Thyroid gland (tissue), 4 donors: ENCODE results near the gene FMO2. TPM values are rescaled to one million over a fixed set of nuclear protein-coding genes. Genes with fewer than 3 reads are reported as not detected.
A peak's percentile ranks its signal among the peaks of the same experiment; 100 is the strongest.
"Not testable (repeated sequence)": the region's sequence is repeated elsewhere in the genome, so short reads cannot be mapped to it uniquely, and the experiment has no call there.

Source experiments
- DNase-seq, 2 donors: peaks; one replicate each; pipeline ENCODE4 v3.0.0-alpha.2; 2019
- H3K27ac ChIP-seq, 3 donors: fragments of 200-600 bp; sonication (generic); 1 replicate in 2 of 3; 2 replicates in 1 of 3; pipeline ENCODE4 v1.5.1; 2016 to 2019; ENCODE audit warnings: mild to moderate bottlenecking in 1 of 3, moderate library complexity in 1 of 3
- H3K27me3 ChIP-seq: fragments of 200-600 bp; sonication (generic); one replicate; pipeline ENCODE4 v1.5.1; 2019
- H3K36me3 ChIP-seq, 2 donors: fragments of 200-600 bp; sonication (generic); one replicate each; pipeline ENCODE4 v1.5.1; 2016 to 2019
- H3K4me1 ChIP-seq, 2 donors: fragments of 200-600 bp; sonication (generic); one replicate each; pipeline ENCODE4 v1.5.1; 2017 to 2019
- H3K4me3 ChIP-seq, 3 donors: fragments of 200-600 bp; sonication (generic); replicated peaks in 1 of 3; 1 replicate in 2 of 3; 2 replicates in 1 of 3; pipeline ENCODE4 v1.5.1; 2016; ENCODE audit warnings: mild to moderate bottlenecking in 1 of 3
- H3K9me3 ChIP-seq: fragments of 200-600 bp; sonication (generic); one replicate; pipeline ENCODE4 v1.5.1; 2017
- POLR2A ChIP-seq, 2 donors: fragments of 450-650 bp; IDR thresholded peaks; one replicate each; pipeline ENCODE4 v1.6.1; 2017; ENCODE audit warnings: antibody characterized with exemption in 2 of 2, mild to moderate bottlenecking in 2 of 2, moderate library complexity in 1 of 2
- WGBS, 2 donors: methylation state at CpG; one replicate each; pipeline ENCODE4 v1.1.5; 2017; 5-methylcytosine and 5-hydroxymethylcytosine counted together
- intact Hi-C: fragments of 100-400 bp; cut with DNase I; formaldehyde crosslinking; loops from one replicate; pipeline ENCODE4 v1.15.1; 2023
- total RNA-seq, 4 donors: library from RNA; depleted of rRNA; stranded (reverse); fragments of >200 nt; gene quantifications; one replicate each; pipeline ENCODE4 v1.2.3, GENCODE V29; 2016
- TF ChIP-seq, protein P1 (sequence below), 6 experiments: fragments of 200-600 bp in 3 of 6; fragments of 450-650 bp in 3 of 6; sonication (generic) in 3 of 6; IDR thresholded peaks; one replicate each; pipeline ENCODE4 v1.5.1; 2016 to 2019; ENCODE audit warnings: antibody characterized with exemption in 6 of 6, mild to moderate bottlenecking in 2 of 6, inconsistent platforms in 1 of 6, moderate library complexity in 1 of 6

The FMO2 gene
- total RNA-seq, 4 donors from 2014 or later, result 13.8 to 128 (median 14.5) TPM

DNA sequence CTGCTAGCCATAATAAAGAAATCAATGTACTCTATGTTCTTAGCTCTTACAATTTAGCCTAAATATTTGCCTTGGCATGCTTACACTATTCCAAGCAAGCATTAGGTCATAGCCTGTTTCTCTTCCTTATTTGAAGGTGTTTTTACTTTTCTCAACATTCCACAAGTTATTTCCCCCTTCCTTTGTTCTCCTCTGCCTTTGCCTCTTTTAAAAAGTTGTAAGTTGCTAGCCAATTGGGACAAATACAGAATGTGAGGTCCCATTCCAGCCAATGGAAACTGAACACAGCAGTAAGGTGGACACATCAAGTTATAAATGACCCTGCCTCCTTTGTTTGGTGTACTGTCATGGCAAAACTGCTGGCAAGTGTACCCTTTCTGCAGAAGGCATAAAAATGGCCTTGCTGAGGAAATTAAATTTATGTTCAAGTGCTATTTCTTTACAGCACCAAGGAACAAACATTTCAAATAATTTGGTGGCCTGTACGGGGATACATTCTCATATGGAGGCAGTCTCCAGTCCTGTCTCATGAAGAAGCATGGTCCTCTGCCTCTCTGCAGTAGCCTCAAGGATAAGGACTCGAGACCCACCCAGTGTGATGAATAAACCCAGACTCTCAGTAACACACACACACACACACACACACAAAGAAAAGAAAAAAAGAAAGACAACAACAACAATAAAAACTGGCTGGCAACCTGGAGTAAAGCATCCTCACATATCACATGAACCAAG lies 34.4 kb downstream of the FMO2 start:
- WGBS, 2 donors, result 77 to 80% methylated on average over 2 of the region's 2 CpGs
- no peak overlapping the region for H3K4me3 ChIP-seq
- H3K27me3 ChIP-seq, result no peaks in the 10 kb centered on the region
- intact Hi-C loops, result no loop called here
- no peaks in the 10 kb centered on the region for H3K36me3 ChIP-seq
- H3K27ac ChIP-seq, result no peak overlapping the region
- no peaks in the 10 kb centered on the region for H3K4me1 ChIP-seq
- DNase-seq, result no peak
- no peaks in the 10 kb centered on the region for H3K9me3 ChIP-seq
- TF ChIP-seq, protein P1, sequence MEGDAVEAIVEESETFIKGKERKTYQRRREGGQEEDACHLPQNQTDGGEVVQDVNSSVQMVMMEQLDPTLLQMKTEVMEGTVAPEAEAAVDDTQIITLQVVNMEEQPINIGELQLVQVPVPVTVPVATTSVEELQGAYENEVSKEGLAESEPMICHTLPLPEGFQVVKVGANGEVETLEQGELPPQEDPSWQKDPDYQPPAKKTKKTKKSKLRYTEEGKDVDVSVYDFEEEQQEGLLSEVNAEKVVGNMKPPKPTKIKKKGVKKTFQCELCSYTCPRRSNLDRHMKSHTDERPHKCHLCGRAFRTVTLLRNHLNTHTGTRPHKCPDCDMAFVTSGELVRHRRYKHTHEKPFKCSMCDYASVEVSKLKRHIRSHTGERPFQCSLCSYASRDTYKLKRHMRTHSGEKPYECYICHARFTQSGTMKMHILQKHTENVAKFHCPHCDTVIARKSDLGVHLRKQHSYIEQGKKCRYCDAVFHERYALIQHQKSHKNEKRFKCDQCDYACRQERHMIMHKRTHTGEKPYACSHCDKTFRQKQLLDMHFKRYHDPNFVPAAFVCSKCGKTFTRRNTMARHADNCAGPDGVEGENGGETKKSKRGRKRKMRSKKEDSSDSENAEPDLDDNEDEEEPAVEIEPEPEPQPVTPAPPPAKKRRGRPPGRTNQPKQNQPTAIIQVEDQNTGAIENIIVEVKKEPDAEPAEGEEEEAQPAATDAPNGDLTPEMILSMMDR (IDR thresholded peaks at IDR 0.05), result no peak
- TF ChIP-seq POLR2A (IDR thresholded peaks at IDR 0.05), result no peak

DNA sequence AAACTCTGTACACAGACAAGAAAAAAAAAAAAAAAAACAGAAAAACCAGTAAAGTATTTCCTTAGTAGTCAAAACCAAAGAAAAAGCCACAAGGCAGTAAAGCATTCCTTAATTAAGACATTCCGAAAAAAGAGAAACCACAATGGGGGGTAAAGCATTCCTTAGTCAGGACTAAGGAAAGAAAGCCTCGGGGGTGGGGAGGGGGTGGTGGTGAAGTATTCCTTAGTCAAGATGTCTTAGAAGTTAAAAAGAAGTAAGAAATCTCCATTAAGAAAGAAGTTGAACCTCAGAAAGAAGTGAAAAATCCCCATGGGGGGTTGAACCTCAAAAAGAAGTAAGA lies 35.0 kb downstream of the FMO2 start:
- H3K27me3 ChIP-seq, result no peaks in the 10 kb centered on the region
- no peaks in the 10 kb centered on the region for H3K9me3 ChIP-seq
- no peaks in the 10 kb centered on the region for H3K4me1 ChIP-seq
- no peak for TF ChIP-seq POLR2A (IDR thresholded peaks at IDR 0.05)
- TF ChIP-seq, protein P1 (IDR thresholded peaks at IDR 0.05), result no peak
- no peak for DNase-seq
- 65 to 70% methylated on average over 2 of the region's 2 CpGs for WGBS, 2 donors
- no peaks in the 10 kb centered on the region for H3K36me3 ChIP-seq
- no peak overlapping the region for H3K27ac ChIP-seq
- H3K4me3 ChIP-seq, result no peak overlapping the region
- intact Hi-C loops, result no loop called here

DNA sequence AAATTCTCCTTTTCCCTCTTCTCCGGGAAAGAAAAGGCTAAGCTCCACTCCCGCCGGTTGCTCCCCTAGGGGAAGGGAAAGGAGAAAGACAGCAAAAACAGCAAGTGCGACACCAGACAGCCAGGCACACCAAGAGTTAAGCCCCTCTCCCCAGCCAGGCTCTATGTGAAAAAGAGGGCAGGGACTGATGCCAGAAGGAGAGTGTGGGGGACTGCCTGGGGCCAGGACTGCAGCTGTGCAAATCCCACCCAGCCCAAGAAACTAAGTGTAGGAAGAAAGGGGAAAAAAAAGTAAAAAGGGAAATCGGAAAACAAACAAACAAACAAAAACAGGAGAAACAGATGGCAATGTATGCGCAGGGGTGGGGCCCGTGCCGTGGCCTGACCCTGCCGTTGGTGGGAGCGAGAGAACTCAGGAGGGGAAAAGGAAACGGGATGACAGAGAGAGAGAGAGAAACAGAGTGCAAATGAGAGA lies 35.5 kb downstream of the FMO2 start:
- no peaks in the 10 kb centered on the region for H3K4me1 ChIP-seq
- H3K4me3 ChIP-seq, result no peak overlapping the region
- H3K27me3 ChIP-seq, result no peaks in the 10 kb centered on the region
- WGBS, 2 donors, result 40 to 44% methylated on average over 11 of the region's 11 CpGs
- peak overlapping the region in 1 of 3 donors; percentile 34 for H3K27ac ChIP-seq
- H3K9me3 ChIP-seq, result no peaks in the 10 kb centered on the region
- intact Hi-C loops, result no loop called here
- DNase-seq, result no peak
- H3K36me3 ChIP-seq, result no peaks in the 10 kb centered on the region
- no peak for TF ChIP-seq POLR2A (IDR thresholded peaks at IDR 0.05)
- TF ChIP-seq, protein P1 (IDR thresholded peaks at IDR 0.05), result no peak

- DNase-seq, result no peak
- H3K27me3 ChIP-seq, result no peaks in the 10 kb centered on the region
- intact Hi-C loops, result no loop called here
- peak overlapping the region in 1 of 3 donors; percentile 46 for H3K27ac ChIP-seq
- WGBS, 2 donors, result 72 to 78% methylated on average over 5 of the region's 5 CpGs
- no peaks in the 10 kb centered on the region for H3K9me3 ChIP-seq
- no peaks in the 10 kb centered on the region for H3K36me3 ChIP-seq
- H3K4me3 ChIP-seq, result no peak overlapping the region
- TF ChIP-seq POLR2A (IDR thresholded peaks at IDR 0.05), result no peak
- TF ChIP-seq, protein P1 (IDR thresholded peaks at IDR 0.05), result no peak
- no peaks in the 10 kb centered on the region for H3K4me1 ChIP-seq
These were observed 36.8 kb downstream of the FMO2 start for GRCh38 chr1:171221665-171222591.

- Histone ChIP-seq H3K36me3 (no peaks in the 10 kb centered on the region), H3K4me1 (no peaks in the 10 kb centered on the region), H3K4me3 (no peak overlapping the region), H3K27ac (peak overlapping the region in 1 of 3 donors; percentile 14), H3K27me3 (no peaks in the 10 kb centered on the region), H3K9me3 (no peaks in the 10 kb centered on the region)
- intact Hi-C loops, result no loop called here
- WGBS, 2 donors, result 75 to 85% methylated on average over 5 of the region's 5 CpGs
- DNase-seq, result no peak
- TF ChIP-seq, protein P1 (IDR thresholded peaks at IDR 0.05), result no peak
- no peak for TF ChIP-seq POLR2A (IDR thresholded peaks at IDR 0.05)
These were observed 37.8 kb downstream of the FMO2 start for GRCh38 chr1:171222936-171223335.

GRCh38 chr1:171224257-171224656 lies 39.2 kb downstream of the FMO2 start:
- DNase-seq, H3K36me3 ChIP-seq, H3K27me3 ChIP-seq, intact Hi-C loops, H3K9me3 ChIP-seq, H3K4me3 ChIP-seq, H3K4me1 ChIP-seq, H3K27ac ChIP-seq: not testable (repeated sequence)
- WGBS, 2 donors, result 93 to 94% methylated on average over 4 of the region's 4 CpGs
